GM10266 (cell line): ENCODE results near the gene PARD3.

Experiments used
- DNase-seq: peaks from one replicate; pipeline ENCODE4 v3.0.0; 2012; ENCODE audit errors: extremely low spot score
- CTCF ChIP-seq: IDR thresholded peaks from 2 replicates; pipeline ENCODE4 v1.5.1; 2012; ENCODE audit warnings: mild to moderate bottlenecking, low read depth; ENCODE audit not compliant: control insufficient read depth, insufficient read depth; ENCODE audit errors: missing control alignments

PARD3 gene

DNA sequence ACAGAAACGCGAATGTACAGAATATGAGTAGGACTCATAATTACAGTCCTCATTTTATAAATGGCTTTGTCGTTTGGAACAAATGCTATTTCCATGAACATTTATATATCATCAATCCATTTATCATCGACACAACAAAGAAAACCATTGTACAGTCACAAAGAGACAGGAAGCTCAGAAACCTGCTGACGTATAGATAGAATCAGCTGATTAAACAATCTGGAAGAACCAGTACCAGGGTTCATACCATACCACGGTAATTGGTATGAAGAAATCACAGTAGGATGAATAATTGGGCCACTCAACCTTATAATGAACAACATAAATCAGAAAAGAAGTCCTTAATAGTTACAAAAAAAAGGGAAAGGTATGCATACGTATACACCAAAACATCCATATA lies 295.0 kb downstream of the PARD3 start:
- DNase-seq = no peak
- TF ChIP-seq CTCF = no peak

- TF ChIP-seq CTCF = no peak
- DNase-seq = no peak
Observed at GRCh38 chr10:34514290-34514689, 300.8 kb downstream of the PARD3 start.

DNA sequence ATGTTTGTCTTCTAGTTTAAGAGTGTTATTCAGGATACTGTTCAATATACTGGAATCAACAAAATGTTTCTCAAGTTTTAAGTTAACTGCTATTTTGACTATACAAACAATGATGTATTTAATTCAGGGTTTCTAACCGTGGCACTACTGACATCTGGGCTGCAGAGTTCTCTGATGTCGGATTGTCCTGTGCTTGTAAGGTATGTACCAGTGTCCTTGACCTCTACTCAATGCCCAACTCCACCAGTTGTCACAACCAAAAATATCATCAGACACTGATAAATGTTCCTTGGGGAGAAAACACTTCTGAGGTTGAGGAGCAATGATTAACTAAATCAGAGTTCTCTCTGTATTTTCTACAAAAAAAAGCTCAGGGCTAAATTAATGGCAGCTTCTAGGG lies 301.5 kb downstream of the PARD3 start:
- TF ChIP-seq CTCF = no peak
- no peak for DNase-seq

DNA sequence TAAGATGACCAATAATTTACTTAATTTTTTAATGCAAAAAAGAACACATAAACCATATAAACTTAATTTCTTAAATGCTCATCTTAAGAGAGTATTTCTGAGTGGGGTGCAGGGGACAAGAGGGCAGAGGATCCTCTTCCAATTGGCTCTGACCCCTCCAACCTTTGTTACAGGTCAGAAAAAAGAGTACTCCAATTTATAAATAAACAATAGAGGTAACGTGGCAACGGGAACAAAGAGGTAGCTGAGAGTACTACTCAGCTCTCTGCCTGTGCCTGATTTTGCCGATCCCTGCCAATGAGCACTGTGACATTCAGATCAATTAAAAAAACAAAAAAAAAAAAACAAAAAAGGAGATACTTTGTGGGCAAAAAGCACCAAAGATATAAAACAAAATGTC lies 307.9 kb downstream of the PARD3 start:
- DNase-seq = no peak
- TF ChIP-seq CTCF = no peak

- no peak for DNase-seq
Observed at GRCh38 chr10:34506786-34507185, 308.3 kb downstream of the PARD3 start.

GRCh38 chr10:34505338-34505737 lies 309.8 kb downstream of the PARD3 start:
- no peak for TF ChIP-seq CTCF
- DNase-seq = no peak

More at GRCh38 chr10:34506786-34507185, 308.3 kb downstream of the PARD3 start:
- TF ChIP-seq CTCF = no peak

DNA sequence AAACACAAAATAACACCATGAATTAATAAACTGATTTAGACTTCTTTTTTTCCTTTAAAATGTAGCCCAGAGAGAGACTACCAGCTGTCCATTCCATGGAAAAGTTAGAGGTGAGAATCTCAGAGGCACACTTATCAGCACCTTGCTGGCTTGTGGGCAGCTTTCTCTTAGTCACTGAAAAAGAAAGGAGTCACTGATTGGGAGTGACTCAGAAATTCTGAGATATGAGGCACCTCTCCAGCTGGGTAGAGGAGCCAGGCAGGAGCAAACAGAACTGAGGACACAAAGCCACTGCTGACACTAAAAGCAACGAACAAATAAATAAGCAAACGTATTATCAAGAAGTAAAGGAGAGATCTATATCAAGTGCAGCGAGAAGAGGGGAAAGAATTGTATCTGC lies 310.6 kb downstream of the PARD3 start:
- TF ChIP-seq CTCF = no peak
- DNase-seq = no peak
